NB4 (cell line): ENCODE results near the gene SMIM13.
"Not testable (repeated sequence)": the region's sequence is repeated elsewhere in the genome, so short reads cannot be mapped to it uniquely, and the experiment has no call there.

Source experiments
- DNase-seq: peaks from one replicate; pipeline ENCODE4 v3.0.0; 2010; ENCODE audit warnings: low read depth
- H3K4me3 ChIP-seq: one replicate; pipeline ENCODE4 v1.5.1; 2011; ENCODE audit warnings: mild to moderate bottlenecking, low read depth, low read length, moderate library complexity
- CTCF ChIP-seq: IDR thresholded peaks from one replicate; pipeline ENCODE4 v1.5.1; 2012; ENCODE audit warnings: low read depth, low read length
- MAX ChIP-seq: IDR thresholded peaks from 2 replicates; pipeline ENCODE4 v1.6.1; 2011; ENCODE audit warnings: low read depth, low read length
- MYC ChIP-seq: IDR thresholded peaks from 2 replicates; pipeline ENCODE4 v1.6.1; 2011; ENCODE audit warnings: low read depth, low read length
- POLR2A ChIP-seq: IDR thresholded peaks from 2 replicates; pipeline ENCODE4 v1.6.1; 2011; ENCODE audit warnings: mild to moderate bottlenecking; ENCODE audit not compliant: insufficient read length; ENCODE audit errors: extremely low read depth

SMIM13 gene

GRCh38 chr6:11108726-11109125 is 15.1 kb downstream of the SMIM13 start:
- DNase-seq, result no peak
- TF ChIP-seq MAX (no peak), POLR2A (no peak), MYC (no peak)
- no peak overlapping the region for H3K4me3 ChIP-seq

DNA sequence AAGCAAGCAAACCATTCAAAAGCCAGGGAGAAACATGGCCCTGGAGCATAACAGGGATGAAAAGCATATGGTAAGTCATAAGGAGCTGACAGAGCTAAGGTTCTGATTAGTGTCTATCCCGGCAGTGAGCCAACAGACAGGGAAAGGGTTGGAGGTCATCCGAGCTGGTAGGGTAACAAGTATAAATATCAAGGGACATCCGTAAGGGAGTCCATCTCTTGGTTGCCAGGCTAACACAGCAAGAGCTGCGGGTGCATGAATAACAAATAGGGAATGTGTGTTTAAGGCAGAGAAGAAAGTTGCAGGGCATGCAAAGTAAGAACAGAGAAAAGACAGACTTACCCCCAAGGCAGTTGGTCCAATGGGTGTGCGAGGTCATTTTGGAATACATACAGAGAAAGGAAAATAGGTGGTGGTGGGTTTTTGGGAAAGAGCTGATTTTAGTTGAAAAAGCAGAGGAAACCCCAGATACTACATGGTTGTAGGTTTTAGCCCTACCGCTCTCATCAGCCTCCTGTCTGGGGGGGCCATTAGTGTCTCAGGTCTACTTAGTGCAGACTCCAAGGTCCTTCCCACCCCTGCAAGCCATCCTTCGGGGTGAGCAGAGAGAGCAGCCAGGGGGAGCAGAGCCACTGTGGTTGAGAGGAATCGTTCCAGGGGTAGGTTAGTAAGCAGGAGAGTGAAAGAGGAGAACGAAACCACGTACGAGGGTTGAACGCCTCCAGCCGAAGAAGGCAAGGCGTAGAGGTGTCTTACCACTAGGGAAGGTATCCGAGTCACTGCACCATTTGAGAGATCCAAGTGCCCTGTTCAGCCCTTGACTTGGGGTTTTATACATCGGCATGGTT is 17.5 kb downstream of the SMIM13 start, which contains the start of gene ERVFRD-1:
Gene ERVFRD-1, minus strand, starts transcription at position 805 of the 848 bp plus-strand sequence. CDS start 6,415 bp downstream, outside the sequence.
- peak within 1 kb of the TSS; percentile 51 for H3K4me3 ChIP-seq
- no peak for TF ChIP-seq CTCF
- no peak for TF ChIP-seq MAX
- no peak for TF ChIP-seq MYC
- TF ChIP-seq POLR2A, result no peak
- no peak for DNase-seq

DNA sequence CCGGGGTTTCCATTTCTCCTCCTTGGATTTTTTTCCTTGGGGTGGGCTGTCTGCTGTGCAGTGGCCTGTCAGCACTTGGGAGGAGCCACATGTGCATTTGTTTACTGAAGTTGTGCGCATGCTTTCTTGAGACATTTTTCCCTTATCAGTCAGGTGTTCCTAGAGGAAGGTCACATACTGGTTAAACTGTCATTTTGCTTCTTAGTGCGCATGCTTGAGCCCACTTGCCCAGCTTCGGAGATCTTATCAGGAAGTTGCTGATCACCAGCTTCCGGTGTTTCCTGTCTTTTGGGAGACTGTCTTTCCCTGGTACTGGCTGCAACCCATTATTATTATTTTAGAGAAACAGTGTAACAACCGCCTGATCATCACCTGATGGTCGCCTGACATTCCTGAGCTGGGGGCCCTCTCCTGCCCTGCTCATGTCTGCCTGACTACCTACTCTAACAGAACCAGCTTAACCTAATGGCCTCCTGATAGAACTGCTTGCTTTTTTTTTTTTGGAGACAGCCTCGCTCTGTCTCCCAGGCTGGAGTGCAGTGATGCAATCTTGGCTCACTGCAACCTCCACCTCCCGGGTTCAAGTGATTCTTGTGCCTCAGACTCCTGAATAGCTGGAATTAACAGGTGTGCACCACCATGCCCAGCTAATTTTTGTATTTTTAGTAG is 18.3 kb downstream of the SMIM13 start:
- TF ChIP-seq MAX, result peak; percentile 37; the same call in 1 of the 2 replicates
- no peak for TF ChIP-seq CTCF
- peak; percentile 82 for DNase-seq
- peak overlapping the region; percentile 51 for H3K4me3 ChIP-seq

DNA sequence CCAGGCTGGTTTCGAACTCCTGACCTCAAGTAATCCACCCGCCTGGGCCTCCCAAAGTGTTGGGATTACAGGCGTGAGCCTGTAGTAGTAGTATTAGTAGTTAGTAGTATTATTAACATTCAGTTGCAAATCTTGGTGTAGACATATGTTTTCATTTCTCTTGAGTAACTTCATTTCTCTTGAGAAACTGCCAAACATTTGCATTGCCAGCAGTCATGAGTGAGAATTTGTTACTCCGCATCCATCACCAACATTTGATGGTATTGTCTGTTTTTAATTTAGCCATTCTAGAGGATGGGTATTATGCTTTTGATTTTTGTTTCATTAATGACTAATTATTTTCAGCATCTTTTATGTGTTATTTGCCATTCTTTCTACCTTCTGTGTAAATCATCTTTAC is 19.4 kb downstream of the SMIM13 start:
- DNase-seq, result no peak
- TF ChIP-seq MYC, result no peak
- no peak for TF ChIP-seq MAX
- TF ChIP-seq POLR2A, result no peak
- no peak for TF ChIP-seq CTCF
- no peak overlapping the region for H3K4me3 ChIP-seq

- not testable (repeated sequence) for H3K4me3 ChIP-seq
- DNase-seq, result peak; percentile 40
Observed at GRCh38 chr6:11115808-11116536, 22.3 kb downstream of the SMIM13 start.

DNA sequence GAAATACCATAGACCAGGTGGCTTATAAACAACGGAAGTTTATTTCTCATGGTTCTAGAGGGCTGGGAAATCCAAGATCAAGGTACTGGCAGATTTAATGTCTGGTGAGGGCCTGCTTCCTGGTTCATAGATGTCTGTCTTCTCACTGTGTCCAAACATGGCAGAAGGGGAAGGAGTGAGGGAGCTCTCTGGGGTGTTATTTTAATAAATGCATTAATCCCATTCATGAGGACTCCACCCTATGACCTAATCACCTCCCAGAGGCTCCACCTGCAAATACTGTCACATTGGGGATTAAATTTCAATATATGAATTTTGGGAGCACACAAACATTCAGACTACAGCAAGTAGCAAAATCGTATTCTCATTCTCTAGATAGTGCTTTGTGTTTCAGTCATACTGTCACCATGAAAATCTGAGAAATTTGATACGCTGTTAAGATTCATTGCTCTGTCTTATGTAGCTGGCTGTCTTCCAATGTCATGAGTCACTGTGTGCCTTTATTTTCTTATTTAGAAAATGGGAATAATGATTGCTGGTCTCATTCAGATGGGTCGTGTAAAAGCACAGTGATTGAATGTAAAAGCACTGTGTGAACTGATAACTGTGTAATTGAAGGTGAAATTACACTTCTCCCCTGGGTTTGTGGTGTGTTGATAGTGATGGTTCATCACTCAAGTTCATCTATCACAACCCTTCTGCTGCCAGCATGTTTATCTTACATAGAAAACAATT is 26.8 kb downstream of the SMIM13 start:
- TF ChIP-seq MYC, result no peak
- no peak for TF ChIP-seq POLR2A
- no peak for TF ChIP-seq MAX
- no peak for TF ChIP-seq CTCF
- DNase-seq, result no peak
- H3K4me3 ChIP-seq, result no peak overlapping the region
